Measurements from ENCODE around the gene LETM1.

LETM1 gene

DNA sequence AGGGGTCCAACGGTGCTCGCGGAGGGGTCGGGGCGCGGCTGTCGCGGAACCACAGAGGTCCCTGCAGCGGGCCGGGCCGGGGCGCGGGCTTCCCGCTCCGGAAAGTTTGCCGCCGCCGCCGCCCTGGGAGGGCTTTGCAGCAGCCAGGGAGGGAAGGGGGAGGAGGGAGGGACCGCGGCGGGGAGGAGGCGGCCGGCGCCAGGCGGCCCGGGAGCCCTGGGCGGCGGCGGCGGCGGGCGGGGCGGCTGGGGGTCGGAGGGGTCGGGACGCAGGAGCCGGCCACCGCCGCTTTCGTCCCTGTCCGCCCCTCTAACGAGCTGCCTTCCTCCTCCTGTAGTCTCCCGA, 62.5 kb downstream of the LETM1 start:
- no peak for DNase-seq

DNA sequence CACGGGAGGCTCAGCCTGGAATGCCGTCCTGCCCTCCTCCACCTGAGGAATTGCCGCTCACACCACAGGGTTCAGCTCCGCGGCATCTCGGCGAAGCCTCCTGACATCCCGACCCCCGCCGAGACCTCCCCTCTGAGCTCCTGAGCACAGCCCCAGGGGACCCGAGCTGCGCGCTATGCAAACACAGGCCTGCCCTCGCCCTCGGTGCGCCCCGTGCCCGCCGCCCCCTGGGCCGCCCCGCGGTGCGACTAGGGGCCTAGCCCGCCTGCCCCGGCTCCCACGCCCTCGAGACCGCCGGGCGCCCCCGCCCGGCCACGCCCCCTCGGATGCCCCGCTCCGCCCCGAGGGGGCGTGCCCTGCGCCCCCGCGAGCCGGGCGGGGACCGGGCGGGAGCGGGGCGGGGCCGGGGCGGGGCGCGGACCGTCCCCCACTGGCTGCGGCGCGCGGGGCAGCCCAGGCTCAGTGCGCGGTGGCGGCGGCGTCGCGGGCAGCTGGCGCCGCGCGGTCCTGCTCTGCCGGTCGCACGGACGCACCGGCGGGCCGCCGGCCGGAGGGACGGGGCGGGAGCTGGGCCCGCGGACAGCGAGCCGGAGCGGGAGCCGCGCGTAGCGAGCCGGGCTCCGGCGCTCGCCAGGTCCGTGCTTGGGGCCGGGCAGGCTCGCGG, 63.0 kb downstream of the LETM1 start, which contains the start of gene FGFR3:
Gene FGFR3, plus strand, starts transcription at position 462 of the 664 bp plus-strand sequence. CDS start 642 bp downstream, outside the sequence.
- DNase-seq, result no peak

DNA sequence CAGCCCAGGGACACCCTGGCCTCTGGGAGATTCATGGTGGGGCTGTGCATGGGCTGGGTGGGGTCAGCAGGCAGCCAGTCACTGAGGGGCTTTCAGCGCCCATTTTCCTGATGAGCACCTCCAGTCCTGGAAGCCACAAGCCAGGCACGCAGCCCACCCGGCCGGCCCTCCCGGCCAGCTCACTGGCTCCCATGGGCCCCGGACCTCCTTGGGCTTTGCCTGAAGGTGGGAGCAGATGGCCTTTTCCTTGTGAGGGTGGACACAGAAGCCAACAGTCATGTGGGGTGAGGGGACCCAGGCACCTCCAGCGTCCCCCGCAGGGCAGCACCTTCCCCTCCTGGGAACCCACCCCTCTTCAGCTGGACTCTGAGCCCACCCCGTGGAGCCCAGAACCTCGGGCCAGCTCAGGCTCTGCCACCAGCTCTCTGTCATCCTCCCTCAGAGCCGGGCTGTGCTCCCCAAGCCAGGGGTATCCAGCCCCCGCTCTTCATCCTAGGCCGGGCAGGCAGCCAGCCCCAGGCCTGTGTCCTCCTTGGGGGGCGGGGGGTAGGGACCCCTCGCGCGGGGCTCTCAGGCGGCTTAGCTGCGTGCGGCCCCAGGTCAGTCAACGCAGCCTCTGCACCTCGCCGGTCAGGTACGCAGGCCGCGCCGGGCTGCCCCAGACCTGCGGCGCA, 63.7 kb downstream of the LETM1 start:
- DNase-seq, result no peak

DNA sequence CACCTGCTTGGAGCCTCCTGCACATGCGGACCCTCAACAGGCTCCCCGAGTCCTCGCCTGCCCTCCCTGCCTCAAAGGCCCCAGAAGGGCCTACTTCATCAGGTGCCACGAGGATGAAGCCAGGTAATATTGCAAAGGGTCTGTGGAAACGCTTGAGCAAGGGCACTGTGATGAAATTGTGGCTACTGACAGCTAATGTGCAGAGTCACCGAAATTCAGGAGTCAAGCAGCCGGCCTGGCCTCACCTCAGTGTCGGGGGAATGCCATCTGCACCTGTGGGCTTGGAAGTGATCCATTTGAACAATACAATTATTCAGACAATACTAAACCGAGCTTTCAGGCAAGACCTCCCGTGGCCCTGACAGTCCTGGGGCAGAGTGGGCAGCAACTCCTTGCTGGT, 66.0 kb downstream of the LETM1 start:
- DNase-seq, result no peak

DNA sequence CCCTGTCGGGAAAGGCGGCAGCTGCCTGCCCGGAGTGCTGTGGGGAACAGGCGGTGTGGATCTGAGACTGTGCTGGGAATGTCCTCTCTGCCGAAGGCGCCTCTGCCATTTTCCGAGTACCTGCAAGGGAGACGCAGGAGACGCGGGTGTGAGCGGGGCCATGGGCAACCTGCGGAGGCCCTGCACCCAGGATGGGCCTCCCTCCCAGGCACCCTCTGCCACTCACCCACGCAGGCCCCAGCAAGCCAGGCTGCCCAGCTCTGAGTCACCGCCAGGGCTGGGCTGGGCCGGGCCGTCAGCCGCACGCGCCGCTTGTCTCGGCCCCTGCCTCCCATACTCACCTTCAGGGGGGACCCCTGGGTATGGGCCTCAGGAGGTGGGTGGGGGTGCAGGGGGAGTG, 66.4 kb downstream of the LETM1 start:
- no peak for DNase-seq

DNA sequence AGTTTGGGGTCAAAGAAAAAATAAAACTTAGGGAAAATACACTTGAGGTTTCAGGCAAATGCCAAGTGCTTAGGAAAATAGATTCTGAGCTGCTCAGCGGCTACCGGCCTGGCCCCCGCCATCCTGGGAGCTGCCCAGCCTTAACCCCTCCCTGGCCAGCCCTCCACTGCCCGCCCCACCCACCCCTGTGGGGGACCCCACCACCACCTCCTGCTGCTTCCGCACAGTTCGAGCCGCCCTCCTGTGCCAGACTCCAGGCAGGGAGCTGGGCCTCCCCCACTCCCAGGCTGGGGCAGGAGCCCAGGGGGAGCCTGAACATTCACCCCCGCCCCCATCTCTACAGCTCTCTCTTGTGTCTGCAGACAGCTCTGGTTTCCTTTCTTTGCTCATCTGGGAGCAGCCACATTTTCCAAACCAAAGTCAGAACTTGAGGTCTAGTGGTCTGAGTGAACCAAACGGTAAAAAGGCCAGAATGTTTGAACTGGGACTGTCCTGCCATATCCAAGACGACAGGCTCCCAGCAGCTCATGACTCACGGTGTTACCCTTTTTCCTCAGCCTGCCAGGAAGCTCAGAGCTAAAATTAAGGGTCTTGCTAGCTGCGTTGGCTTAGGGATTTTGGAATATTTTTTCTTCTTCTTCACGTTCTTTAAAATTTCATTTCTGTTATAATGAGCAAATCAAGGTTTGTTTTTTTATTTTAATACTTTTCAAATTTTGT, 67.5 kb downstream of the LETM1 start:
- DNase-seq, result no peak

DNA sequence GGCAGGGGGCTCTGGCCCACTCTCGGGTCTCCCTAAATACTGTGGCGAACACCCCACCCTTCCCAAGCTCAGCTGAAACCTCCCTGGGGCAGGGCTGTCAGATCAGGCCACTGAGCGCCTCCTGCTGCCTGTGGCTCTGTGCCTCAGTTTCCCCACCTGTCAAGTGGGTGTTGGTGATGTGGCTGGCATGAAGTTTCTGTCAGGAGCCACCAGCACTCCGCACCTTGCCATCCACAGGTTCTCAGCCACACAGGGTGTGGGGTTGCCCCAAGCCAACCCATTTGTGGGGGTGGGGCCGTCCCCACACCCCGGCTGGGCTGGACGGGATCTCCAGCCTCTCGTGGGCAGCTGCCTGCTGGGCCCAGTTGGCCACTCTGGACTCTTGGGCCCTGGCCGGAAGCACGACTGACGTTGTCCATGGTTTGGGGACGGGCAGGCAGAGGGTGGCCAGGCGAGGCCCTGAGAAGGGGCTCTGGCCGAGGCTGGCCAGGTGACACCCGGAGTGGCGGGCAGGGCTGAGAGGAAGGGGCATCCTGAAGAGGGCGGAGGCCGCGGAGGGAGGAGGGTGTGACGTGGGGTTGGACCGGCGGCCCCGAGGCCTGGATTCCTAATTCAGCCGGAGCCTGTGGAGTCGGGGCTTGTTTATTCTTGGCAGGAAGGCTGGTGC, 68.4 kb downstream of the LETM1 start:
- DNase-seq, result no peak

DNA sequence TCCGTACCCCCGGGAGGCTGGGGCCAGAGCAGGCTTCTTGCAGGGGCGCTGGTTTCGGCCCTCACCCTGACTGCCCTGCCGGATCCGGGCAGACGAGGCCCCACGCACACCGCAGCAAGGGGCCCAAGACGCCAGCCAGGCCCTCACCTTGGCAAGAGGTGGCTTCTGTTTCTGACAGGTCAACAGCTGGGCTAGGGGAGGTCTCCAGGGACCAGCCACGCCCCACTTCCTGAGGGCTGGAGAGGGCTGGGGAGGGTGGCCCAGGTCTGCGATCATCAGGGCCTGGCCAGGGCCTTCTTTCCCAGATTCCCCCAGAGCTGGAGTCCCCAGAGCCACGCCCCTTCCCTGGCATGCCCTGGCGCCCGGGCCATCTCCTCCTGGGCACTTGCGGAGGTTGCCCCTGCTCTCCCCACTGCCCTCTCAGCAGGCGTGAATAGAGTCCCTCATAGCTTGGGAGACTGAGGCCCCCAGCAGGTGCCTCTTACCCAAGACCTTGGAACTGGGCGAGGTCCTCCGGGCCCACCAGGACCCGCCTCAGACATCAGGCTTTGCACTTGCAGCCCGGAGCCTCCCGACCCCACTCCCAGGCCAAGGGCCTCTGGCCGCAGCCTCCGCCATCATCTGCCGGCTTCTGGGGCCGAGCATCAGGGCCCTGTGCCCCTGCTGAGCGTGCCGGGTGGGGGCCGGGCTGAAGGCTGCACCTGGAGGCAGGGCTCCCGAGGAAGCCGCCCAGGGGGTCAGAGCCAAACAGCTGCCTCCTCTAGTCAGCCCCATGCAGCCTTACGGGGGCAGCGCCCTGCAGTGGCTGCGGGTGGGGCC, 69.2 kb downstream of the LETM1 start:
- DNase-seq, result no peak

DNA sequence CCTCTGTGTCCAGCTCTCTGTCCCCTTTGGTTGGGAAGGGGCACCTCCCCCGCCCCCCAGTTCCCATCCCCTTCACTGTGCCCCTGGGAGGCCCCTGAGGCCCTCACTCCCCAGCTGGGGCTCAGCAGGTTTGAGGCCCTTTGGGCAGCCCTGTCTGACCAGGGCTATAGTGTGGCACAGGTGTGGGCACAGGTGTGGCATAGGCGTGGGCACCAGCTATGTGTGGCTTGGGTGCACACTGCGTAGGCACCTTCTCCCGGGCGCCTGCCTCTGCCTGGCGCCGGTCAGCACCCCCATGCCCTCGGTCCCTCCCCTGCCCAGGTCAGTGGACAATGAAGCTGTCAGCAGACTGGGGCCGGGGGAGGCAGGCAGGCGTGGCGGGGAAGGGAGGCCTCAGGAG, 70.4 kb downstream of the LETM1 start:
- no peak for DNase-seq

DNA sequence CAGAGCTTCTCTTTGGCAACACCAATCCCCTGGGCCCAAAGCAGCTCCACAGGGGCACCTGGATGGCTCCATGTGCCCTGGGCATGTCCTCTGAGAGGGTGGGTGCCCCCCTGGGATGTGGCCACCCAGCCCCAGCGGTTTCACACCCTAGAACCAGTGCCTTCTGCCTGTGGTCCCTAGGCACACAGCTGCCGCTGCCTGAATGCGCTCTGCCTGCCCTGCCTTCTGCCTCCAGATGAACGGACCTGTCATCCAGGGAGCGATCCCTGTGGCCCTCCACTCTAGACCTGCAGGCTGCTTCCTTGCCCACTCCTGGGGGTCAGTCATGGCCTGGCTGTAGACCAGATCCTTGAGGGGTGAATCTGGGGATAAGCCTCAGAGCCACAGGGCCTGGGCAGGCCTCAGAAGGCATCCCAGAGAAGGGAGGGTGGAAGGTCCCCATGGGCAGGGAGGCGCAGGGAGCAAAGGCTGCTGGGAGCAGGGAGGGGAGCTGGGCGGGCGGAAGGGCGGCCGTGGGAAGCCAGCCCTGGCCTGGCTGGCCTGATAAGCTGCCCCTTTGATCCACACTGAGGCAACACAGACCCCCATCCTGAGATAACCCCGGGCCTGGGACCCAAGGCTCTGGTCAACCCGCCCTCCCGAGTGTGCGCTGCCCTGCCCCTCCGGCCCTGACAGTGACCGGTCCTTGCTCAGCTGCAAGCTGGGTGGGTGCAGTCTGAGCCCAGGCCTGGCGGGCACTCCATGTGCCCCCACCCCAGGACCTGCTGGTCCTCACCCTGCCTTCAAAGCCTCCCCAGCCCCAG, 71.0 kb downstream of the LETM1 start:
- DNase-seq, result no peak

DNA sequence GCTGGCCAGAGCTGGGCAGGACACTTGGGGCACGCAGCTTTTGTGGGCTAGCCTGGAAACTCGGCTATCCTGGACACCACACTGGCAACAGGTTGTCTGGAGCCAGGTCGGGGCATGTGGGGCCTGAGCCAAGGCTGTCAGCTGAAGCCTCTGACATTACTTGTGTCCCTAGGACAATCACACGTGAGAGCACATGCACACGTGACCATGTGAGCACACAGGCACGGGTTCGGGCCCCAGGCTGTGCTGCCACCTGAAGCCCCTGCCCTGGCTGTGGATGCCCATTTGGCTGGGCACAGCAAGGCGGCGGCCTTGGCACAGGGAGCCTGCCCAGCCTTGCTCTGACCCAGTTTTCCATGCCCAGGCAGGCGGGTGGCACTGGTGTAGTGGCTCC, 71.6 kb downstream of the LETM1 start:
- DNase-seq, result no peak

DNA sequence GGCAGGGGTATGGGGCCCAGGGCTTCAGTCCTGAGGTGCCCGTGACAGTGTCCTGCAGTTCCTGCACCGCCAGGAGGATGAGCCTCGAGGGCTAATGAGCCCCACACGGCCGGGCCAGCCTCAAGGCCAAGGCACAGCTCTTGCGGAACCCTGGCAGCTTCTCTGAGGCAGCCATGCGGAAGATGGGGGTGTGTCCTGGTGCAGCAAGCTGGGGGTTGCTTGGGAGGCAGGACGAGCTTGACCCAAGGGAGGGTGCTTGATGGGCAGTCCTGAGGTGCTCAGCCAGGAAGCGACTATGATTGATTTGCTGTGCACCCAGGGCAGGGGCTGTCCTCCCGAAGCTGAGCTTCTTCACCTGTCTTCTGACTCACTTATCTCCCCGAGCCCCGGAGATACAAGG, 72.0 kb downstream of the LETM1 start:
- DNase-seq, result no peak

DNA sequence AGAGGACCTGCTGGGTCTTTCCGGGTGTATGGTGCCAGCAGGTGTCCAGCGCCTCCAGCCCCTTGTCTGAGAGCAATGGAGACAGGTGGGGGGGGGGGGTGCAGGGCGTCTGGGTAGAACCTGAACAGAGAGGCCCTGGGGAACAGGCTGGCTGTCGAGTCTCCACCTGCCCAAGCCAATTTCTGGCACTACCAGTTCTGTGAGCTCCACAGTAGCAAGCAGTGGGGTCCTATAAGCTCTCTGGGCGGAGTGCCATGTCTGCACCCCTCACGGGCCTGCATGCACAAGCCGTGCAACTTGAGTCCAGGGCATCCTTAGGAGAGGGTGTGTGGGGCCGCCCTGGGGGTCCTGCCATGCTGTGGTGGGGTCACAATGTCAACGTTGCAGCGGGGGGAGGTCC, 72.9 kb downstream of the LETM1 start:
- DNase-seq, result no peak

DNA sequence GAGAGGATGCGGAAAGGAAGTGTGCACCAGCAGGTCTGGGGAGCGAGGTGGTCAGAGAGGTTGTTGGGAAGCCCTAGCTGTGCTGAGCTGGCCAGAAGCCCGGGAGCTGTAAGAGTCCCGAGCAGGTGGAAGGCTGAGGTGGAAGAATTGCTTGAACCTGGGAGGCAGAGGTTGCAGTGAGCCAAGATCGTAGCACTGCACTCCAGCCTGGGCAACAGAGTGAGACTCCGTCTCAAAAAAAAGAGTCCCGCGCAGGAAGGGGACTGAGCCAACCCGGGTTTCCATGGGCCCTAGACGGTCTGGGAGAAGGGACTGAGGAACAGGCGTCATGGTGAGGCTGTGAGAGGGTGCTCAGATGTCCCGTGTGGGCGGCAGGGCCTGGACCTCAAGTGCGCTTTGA, 75.5 kb downstream of the LETM1 start:
- no peak for DNase-seq

DNA sequence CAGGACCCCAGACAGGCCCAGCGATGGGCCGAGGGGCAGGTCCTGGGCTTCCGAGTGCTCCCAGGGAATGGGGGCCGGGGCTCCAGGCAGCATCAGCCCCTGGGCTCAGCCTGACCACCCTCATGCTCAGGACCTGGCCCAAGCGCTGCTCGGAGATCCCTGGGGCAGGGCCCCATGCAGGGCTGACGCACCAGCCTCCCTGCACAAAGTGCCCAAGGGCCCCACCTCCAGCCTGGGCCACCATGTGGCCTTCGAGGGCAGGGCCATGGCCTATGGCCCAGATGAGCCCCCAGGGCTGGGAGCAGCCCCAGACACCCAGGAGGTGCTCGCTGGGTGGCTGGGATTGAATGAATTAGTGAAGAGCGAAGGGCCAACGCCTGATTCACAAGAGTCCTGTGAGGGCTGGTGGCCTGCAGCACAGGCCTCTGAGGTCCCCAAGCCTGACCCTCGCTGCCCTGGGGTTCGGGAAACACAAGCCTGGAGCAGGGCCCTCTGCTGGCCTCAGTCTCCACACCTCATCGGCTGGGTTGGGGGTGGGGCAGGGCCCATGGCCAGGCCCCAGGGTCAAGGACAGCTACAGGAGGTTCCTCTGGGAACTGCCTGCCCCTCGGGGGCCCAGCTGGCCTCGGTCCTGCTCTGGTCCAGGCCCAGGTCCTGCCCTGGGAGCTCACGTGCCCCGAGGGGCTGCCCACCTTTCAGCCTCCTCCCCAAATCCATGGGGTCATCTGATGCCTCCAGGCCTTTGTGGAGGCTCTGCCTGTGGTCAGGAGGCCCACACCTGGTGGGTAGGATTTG, 76.2 kb downstream of the LETM1 start:
- no peak for DNase-seq

DNA sequence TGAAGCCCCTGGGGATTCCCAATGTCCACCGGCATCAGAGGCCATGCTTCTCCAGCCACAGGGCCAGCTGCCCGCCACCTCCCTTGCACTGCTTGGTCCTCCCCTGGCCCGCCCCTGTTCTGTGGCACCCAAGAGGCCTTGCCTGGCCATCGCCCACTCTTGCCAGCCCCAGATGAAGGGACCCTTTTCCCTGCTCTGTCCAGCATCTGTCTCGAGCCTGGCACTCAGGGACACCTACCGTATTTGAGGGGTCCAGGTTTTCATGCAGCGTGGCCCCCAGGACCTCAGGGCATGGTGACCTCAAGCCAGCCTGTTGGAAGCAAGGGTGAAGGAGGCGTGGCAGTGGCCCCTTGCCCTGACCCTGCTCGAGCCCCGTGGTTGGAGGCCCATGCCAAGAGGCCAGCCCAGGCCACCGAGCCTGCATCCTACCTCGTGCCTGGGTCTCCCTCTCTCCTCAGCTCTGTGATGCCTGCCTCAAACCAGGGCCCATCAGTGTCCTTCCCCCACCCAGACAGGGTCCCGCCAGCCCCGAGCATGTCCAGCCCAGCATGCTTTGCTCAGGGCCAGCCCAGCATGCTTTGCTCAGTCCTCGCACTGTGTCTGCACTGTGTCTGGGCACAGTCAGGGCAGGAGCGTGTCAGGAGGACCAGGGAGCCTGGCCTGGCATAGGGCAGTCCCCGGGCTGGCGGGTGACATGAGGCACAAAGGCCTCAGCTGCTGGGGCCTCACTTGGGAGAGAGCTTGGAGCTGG, 77.1 kb downstream of the LETM1 start:
- DNase-seq, result no peak

DNA sequence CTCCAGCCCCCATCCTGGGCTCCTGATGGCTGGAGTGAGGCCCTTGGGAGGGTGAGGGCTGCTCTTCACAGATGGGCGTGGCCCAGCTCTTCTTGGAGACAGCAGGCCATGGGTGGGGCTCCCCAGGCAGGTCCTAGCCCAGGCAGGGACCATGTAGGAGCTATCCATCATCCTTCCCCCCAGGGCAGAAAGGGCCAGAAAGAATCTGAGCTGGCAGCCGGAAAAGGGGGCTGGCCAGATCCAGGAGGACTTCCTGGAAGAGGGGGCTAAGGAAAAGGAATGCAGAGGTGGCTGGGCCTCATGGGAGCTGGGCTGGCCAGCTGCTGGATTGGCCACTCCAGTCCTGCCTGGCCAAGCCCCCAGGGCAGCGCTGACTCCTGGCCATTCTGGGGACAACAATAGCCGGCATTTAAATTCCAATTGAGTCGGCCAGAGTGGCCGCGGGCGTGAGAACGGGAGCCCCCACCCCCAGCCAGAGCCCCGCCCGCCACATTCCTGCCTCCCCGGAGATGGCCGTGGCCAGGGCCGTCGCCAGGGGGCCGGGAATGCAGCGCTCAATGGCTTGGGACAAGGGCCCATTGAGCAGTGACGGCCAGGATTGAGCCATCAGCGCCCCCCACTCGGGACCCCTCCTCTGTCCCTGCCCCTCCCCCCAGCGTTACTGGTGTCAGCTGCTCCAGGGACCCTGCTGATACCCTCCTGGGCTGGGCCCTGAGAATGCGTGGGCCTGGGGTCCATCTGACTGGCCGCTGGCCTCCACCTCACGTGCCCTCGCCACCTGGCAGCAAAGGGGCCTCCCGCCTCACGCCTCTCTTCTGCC, 77.9 kb downstream of the LETM1 start:
- no peak for DNase-seq

DNA sequence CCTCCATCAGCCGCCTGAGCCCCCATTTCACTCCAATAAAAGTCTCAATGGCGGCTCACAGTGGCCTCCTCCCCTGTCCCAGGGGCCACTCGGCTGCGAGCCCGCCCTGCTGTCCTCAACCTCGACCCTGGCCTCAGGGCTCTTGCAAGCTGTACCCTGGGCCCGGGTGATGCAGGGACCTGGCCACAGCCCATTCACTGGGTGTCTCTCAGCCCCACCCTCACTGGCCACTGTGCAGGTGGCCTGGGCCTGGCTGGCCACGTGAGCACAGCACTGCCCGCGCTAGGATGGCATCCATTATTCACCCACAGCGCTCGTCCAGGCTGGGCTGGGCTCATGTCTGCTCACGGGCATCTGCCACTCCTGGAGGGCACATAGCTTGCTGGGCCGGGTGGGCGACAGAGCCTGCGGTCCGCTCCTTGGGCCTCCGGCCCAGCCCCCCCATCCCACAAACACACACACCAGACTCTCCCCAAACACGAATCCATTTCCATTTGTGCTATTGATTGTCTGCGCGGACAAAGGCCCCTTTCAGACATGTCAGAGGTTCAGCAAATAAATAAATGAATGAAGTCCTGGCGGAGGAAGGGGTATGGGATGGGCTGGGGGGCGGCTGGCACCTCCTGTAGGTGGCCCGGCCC, 79.3 kb downstream of the LETM1 start:
- no peak for DNase-seq

Measured in right forelimb (tissue), 1 donor.